ENCODE measurements around the gene MAN1C1.

GRCh38 chr1:25806418-25806817 is 189.8 kb downstream of the MAN1C1 start:
- TF ChIP-seq, protein P1, sequence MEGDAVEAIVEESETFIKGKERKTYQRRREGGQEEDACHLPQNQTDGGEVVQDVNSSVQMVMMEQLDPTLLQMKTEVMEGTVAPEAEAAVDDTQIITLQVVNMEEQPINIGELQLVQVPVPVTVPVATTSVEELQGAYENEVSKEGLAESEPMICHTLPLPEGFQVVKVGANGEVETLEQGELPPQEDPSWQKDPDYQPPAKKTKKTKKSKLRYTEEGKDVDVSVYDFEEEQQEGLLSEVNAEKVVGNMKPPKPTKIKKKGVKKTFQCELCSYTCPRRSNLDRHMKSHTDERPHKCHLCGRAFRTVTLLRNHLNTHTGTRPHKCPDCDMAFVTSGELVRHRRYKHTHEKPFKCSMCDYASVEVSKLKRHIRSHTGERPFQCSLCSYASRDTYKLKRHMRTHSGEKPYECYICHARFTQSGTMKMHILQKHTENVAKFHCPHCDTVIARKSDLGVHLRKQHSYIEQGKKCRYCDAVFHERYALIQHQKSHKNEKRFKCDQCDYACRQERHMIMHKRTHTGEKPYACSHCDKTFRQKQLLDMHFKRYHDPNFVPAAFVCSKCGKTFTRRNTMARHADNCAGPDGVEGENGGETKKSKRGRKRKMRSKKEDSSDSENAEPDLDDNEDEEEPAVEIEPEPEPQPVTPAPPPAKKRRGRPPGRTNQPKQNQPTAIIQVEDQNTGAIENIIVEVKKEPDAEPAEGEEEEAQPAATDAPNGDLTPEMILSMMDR (IDR thresholded peaks at IDR 0.05): no peak
- TF ChIP-seq EZH2 (IDR thresholded peaks at IDR 0.05; ENCODE audit: borderline replicate concordance, insufficient read depth, low read depth, low read length, poor library complexity, severe bottlenecking): no peak
